GM23338 (cell line): ENCODE results near the gene FOXP1. TPM values are rescaled to one million over a fixed set of nuclear protein-coding genes. Genes with fewer than 3 reads are reported as not detected.

Experiments used
- ATAC-seq: fragments of 200-7000 bp; cut with Tn5 transposase; 3 replicates; pipeline ENCODE4 v1.9.1; 2020
- DNase-seq: peaks from one replicate; pipeline ENCODE4 v3.0.0-alpha.2; 2015; ENCODE audit warnings: low spot score
- H2AFZ ChIP-seq: fragments of 200-600 bp; sonication (generic); 2 replicates; pipeline ENCODE4 v1.8.0; 2016; ENCODE audit warnings: antibody characterized with exemption, mild to moderate bottlenecking, moderate library complexity
- H3F3A ChIP-seq: fragments of 200-600 bp; sonication (generic); replicated peaks from 2 replicates; pipeline ENCODE4 v1.8.0; 2017; ENCODE audit warnings: antibody characterized with exemption, mixed run types, low read depth
- H3K27ac ChIP-seq: fragments of 200-600 bp; sonication (generic); 2 replicates; pipeline ENCODE4 v1.6.1; 2016; ENCODE audit warnings: low read depth
- H3K27me3 ChIP-seq: fragments of 200-600 bp; sonication (generic); 2 replicates; pipeline ENCODE4 v1.8.0; 2016; ENCODE audit warnings: mild to moderate bottlenecking, mixed run types, moderate library complexity; ENCODE audit not compliant: insufficient read depth
- H3K36me3 ChIP-seq: fragments of 200-600 bp; sonication (generic); 2 replicates; pipeline ENCODE4 v1.8.0; 2016; ENCODE audit warnings: mild to moderate bottlenecking; ENCODE audit not compliant: insufficient read depth
- H3K4me1 ChIP-seq: fragments of 200-600 bp; sonication (generic); 2 replicates; pipeline ENCODE4 v1.8.0; 2016; ENCODE audit warnings: mild to moderate bottlenecking, moderate library complexity; ENCODE audit not compliant: insufficient read depth
- H3K4me2 ChIP-seq: fragments of 200-600 bp; sonication (generic); 2 replicates; pipeline ENCODE4 v1.7.1; 2017; ENCODE audit warnings: mixed run types
- H3K4me3 ChIP-seq: fragments of 200-600 bp; sonication (generic); 2 replicates; pipeline ENCODE4 v1.6.1; 2016; ENCODE audit warnings: mixed run types
- H3K79me2 ChIP-seq: fragments of 200-600 bp; sonication (generic); replicated peaks from 2 replicates; pipeline ENCODE4 v1.8.0; 2017; ENCODE audit warnings: mild to moderate bottlenecking; ENCODE audit not compliant: insufficient read depth
- H3K9me2 ChIP-seq: fragments of 200-600 bp; sonication (generic); 2 replicates; pipeline ENCODE4 v1.8.0; 2017; ENCODE audit not compliant: insufficient read depth
- H4K20me1 ChIP-seq: fragments of 200-600 bp; sonication (generic); replicated peaks from 2 replicates; pipeline ENCODE4 v1.8.0; 2017; ENCODE audit warnings: mild to moderate bottlenecking; ENCODE audit not compliant: insufficient read depth
- H3K27ac Mint-ChIP-seq: 2 replicates; pipeline ENCODE4 v1.8.0; 2020; ENCODE audit warnings: inconsistent platforms, mild to moderate bottlenecking, moderate library complexity, mixed read lengths
- H3K27me3 Mint-ChIP-seq: 3 replicates; pipeline ENCODE4 v1.8.0; 2022; ENCODE audit warnings: low read depth, mild to moderate bottlenecking, moderate library complexity, mixed read lengths, inconsistent platforms; ENCODE audit not compliant: insufficient read depth, poor library complexity
- H3K36me3 Mint-ChIP-seq: 3 replicates; pipeline ENCODE4 v1.8.0; 2021; ENCODE audit warnings: low read depth, mild to moderate bottlenecking, inconsistent platforms, moderate library complexity, mixed read lengths
- H3K4me1 Mint-ChIP-seq: 3 replicates; pipeline ENCODE4 v1.8.0; 2020; ENCODE audit warnings: mild to moderate bottlenecking, inconsistent platforms, mixed read lengths
- H3K4me3 Mint-ChIP-seq: 3 replicates; pipeline ENCODE4 v1.8.0; 2021; ENCODE audit warnings: moderate library complexity, mild to moderate bottlenecking, inconsistent platforms, mixed read lengths
- H3K9me3 Mint-ChIP-seq: 3 replicates; pipeline ENCODE4 v1.8.0; 2020; ENCODE audit warnings: moderate library complexity, mild to moderate bottlenecking, inconsistent platforms, mixed read lengths
- ETS1 ChIP-seq: IDR thresholded peaks from 2 replicates; pipeline ENCODE4 v1.6.1; 2016; ENCODE audit warnings: antibody characterized with exemption
- EZH2 ChIP-seq: fragments of 200-600 bp; sonication (generic); IDR thresholded peaks from one replicate; pipeline ENCODE4 v1.8.0; 2017; ENCODE audit warnings: antibody characterized with exemption, mild to moderate bottlenecking, low read depth; ENCODE audit not compliant: unreplicated experiment
- EZH2phosphoT487 ChIP-seq: fragments of 200-600 bp; sonication (generic); IDR thresholded peaks from one replicate; pipeline ENCODE4 v1.8.1; 2018; ENCODE audit warnings: antibody characterized with exemption; ENCODE audit not compliant: unreplicated experiment
- JUNB ChIP-seq: IDR thresholded peaks from one replicate; pipeline ENCODE4 v1.6.1; 2016; ENCODE audit warnings: antibody characterized with exemption; ENCODE audit not compliant: unreplicated experiment
- REST ChIP-seq: IDR thresholded peaks from one replicate; pipeline ENCODE4 v1.6.1; 2018; ENCODE audit warnings: antibody characterized with exemption; ENCODE audit not compliant: unreplicated experiment
- STAT1 ChIP-seq: IDR thresholded peaks from one replicate; pipeline ENCODE4 v1.6.1; 2016; ENCODE audit warnings: antibody characterized with exemption; ENCODE audit not compliant: unreplicated experiment
- ZNF114 ChIP-seq: fragments of 250-450 bp; sonication (Bioruptor Pico); IDR thresholded peaks from 2 replicates; pipeline ENCODE4 v1.5.0; 2020; ENCODE audit warnings: mild to moderate bottlenecking, moderate library complexity
- polyA plus RNA-seq: library from polyadenylated mRNA; unstranded; fragments of >200 nt; fragmentation: Nextera tagmentation; extraction: Ambion mirVana; gene quantifications from 2 replicates; pipeline ENCODE4 v1.2.1, GENCODE V29; 2016
- total RNA-seq: library from RNA; depleted of rRNA; stranded (reverse); fragments of >200 nt; shearing (Covaris generic); gene quantifications from 2 replicates; pipeline ENCODE4 v1.2.3, GENCODE V29; 2014
- TF ChIP-seq, protein P1 (sequence below), 2 experiments: fragments of 200-600 bp in 1 of 2; sonication (generic) in 1 of 2; conservative IDR thresholded peaks; 2 replicates each; pipeline versions ENCODE4 v1.5.1 to v1.6.1; 2016 to 2017; ENCODE audit warnings: antibody characterized with exemption in 2 of 2, low read depth in 2 of 2, mild to moderate bottlenecking in 2 of 2, moderate library complexity in 1 of 2

The FOXP1 gene
- total and polyA plus RNA-seq, 2 experiments from 2014 or later, result 32.9 to 35.5 TPM

DNA sequence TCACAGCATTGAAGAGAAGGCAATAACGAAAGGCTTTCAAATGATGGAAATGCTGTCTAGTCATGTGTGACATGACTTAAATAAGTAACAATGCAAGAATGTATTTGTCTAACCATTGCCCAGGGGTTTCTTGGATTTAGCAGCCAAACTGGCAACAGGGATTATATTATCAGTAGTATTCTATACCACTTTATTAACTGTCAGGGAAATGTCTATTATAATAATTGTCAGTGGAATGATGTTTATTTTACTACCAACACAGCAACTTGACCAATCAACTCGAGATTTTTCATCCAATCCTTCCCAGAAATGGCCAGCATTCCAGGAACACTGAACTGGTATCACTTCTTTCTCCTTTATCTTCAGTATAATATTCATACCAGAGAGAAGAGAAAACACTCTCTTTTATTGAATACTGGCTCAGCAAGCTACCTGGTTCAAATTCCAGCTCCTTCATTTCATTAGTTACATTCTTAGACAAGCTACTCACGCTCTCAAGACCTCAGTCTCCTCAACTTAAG, 66.2 kb downstream of the FOXP1 start:
- H3K27ac Mint-ChIP-seq, result no peak overlapping the region
- H3K9me2 ChIP-seq, result no peaks in the 10 kb centered on the region; the same call in 1 of the 2 replicates
- H3K27me3 Mint-ChIP-seq, result peaks cover 1% of the 10 kb centered on the region
- no peak overlapping the region for H3K27ac ChIP-seq
- no peak for TF ChIP-seq JUNB
- DNase-seq, result no peak
- no peak overlapping the region for H3K4me2 ChIP-seq
- no peak overlapping the region for H3K4me3 Mint-ChIP-seq
- no peak overlapping the region for H2AFZ ChIP-seq
- H3K79me2 ChIP-seq, result no peaks in the 10 kb centered on the region
- H4K20me1 ChIP-seq, result no peaks in the 10 kb centered on the region
- ATAC-seq, result no peak
- no peak overlapping the region for H3K4me3 ChIP-seq
- H3K36me3 Mint-ChIP-seq, result no peaks in the 10 kb centered on the region
- no peaks in the 10 kb centered on the region for H3K27me3 ChIP-seq
- no peaks in the 10 kb centered on the region for H3K9me3 Mint-ChIP-seq
- H3K36me3 ChIP-seq, result no peaks in the 10 kb centered on the region
- no peaks in the 10 kb centered on the region for H3F3A ChIP-seq
- H3K4me1 ChIP-seq, result peaks cover 22% of the 10 kb centered on the region
- H3K4me1 Mint-ChIP-seq, result peaks cover 35% of the 10 kb centered on the region

DNA sequence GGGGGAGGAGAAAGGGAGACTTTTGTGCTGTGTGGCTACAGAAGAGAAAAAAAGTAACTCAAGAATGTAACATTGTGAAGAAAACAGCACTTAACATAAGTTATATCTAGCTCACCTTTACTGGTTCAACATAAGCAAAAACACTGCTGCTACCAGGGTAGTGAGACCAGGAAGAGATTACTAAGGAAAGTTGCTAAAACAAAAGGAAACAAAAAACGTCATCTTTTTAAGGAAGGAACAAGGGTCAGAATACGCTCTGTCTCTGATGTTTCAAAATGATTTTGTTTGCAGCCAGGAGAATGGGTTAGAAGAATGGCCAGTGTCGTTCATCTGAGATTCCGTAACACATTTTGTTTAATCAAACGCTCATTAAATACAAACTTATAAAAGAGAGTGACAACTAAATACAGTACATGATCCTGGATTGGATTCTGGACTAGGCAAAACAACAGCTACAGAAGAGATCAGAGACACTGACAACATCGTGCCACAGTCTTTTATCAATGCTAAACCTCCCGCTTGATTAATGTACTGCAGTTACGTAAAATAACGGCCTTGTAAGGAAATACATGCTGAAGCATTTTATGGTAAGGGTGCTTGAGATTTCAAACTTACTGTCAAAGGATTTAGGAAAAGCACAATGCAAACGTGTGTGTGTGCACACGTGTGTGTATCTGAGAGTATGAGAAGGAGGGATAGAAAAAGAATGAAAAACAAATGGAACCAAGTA, 67.7 kb downstream of the FOXP1 start:
- Histone ChIP-seq H3K27ac (no peak overlapping the region), H3K4me1 (peaks cover 28% of the 10 kb centered on the region), H3K4me3 (no peak overlapping the region), H3K79me2 (no peaks in the 10 kb centered on the region), H3F3A (no peaks in the 10 kb centered on the region), H3K27me3 (no peaks in the 10 kb centered on the region), H3K9me2 (no peaks in the 10 kb centered on the region), H3K36me3 (no peaks in the 10 kb centered on the region), H3K4me2 (no peak overlapping the region), H4K20me1 (no peaks in the 10 kb centered on the region), H2AFZ (no peak overlapping the region)
- Mint-ChIP-seq H3K27ac (no peak overlapping the region), H3K27me3 (no peaks in the 10 kb centered on the region), H3K9me3 (no peaks in the 10 kb centered on the region), H3K4me1 (peaks cover 38% of the 10 kb centered on the region), H3K4me3 (no peak overlapping the region), H3K36me3 (no peaks in the 10 kb centered on the region)
- TF ChIP-seq ETS1, result no peak
- TF ChIP-seq STAT1, result no peak
- ATAC-seq (no peak), DNase-seq (no peak)

- H3K27me3 ChIP-seq, result no peaks in the 10 kb centered on the region
- H3K9me2 ChIP-seq, result no peaks in the 10 kb centered on the region
- ATAC-seq (no peak), DNase-seq (no peak)
- no peak overlapping the region for H2AFZ ChIP-seq
- H3K27me3 Mint-ChIP-seq, result no peaks in the 10 kb centered on the region
- H3K4me1 ChIP-seq, result peaks cover 26% of the 10 kb centered on the region
- H3K4me3 Mint-ChIP-seq, result no peak overlapping the region
- H4K20me1 ChIP-seq, result no peaks in the 10 kb centered on the region
- H3K79me2 ChIP-seq, result no peaks in the 10 kb centered on the region
- no peak overlapping the region for H3K4me3 ChIP-seq
- H3K36me3 ChIP-seq, result no peaks in the 10 kb centered on the region
- peaks cover 31% of the 10 kb centered on the region for H3K4me1 Mint-ChIP-seq
- no peak overlapping the region for H3K4me2 ChIP-seq
- no peaks in the 10 kb centered on the region for H3K9me3 Mint-ChIP-seq
- H3K27ac Mint-ChIP-seq, result no peak overlapping the region
- no peaks in the 10 kb centered on the region for H3K36me3 Mint-ChIP-seq
- no peak overlapping the region for H3K27ac ChIP-seq
- no peaks in the 10 kb centered on the region for H3F3A ChIP-seq
- TF ChIP-seq STAT1 (no peak), EZH2 (no peak), REST (no peak), EZH2phosphoT487 (no peak), ETS1 (no peak), ZNF114 (CRISPR knock-in tag) (no peak)
- TF ChIP-seq, protein P1, sequence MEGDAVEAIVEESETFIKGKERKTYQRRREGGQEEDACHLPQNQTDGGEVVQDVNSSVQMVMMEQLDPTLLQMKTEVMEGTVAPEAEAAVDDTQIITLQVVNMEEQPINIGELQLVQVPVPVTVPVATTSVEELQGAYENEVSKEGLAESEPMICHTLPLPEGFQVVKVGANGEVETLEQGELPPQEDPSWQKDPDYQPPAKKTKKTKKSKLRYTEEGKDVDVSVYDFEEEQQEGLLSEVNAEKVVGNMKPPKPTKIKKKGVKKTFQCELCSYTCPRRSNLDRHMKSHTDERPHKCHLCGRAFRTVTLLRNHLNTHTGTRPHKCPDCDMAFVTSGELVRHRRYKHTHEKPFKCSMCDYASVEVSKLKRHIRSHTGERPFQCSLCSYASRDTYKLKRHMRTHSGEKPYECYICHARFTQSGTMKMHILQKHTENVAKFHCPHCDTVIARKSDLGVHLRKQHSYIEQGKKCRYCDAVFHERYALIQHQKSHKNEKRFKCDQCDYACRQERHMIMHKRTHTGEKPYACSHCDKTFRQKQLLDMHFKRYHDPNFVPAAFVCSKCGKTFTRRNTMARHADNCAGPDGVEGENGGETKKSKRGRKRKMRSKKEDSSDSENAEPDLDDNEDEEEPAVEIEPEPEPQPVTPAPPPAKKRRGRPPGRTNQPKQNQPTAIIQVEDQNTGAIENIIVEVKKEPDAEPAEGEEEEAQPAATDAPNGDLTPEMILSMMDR (conservative IDR thresholded peaks at IDR 0.05; ENCODE audit: low read depth in 2 of 2), result no peak
Measured at GRCh38 chr3:71514621-71515020, 68.9 kb downstream of the FOXP1 start.
